Right lobe of liver (tissue), 6 donors: ENCODE results near the gene PRR5L. TPM values are rescaled to one million over a fixed set of nuclear protein-coding genes. Genes with fewer than 3 reads are reported as not detected.

ENCODE experiments used
- ATAC-seq, 4 donors: fragments of 200-7000 bp; cut with Tn5 transposase; one replicate each; pipeline ENCODE4 v1.9.1; 2020; ENCODE audit warnings: mild to moderate bottlenecking in 4 of 4, moderate library complexity in 4 of 4
- DNase-seq, 3 donors: peaks; one replicate each; pipeline ENCODE4 v3.0.0-alpha.2; 2020
- H3K27ac ChIP-seq, 3 donors: fragments of 200-600 bp; one replicate each; pipeline ENCODE4 v1.8.0; 2022
- H3K27me3 ChIP-seq, 2 donors: fragments of 200-600 bp; one replicate each; pipeline ENCODE4 v1.8.0; 2022
- H3K36me3 ChIP-seq, 4 donors: fragments of 200-600 bp; sonication (generic) in 1 of 4; one replicate each; pipeline versions ENCODE4 v1.5.1 to v1.8.0; 2017 to 2022; ENCODE audit warnings: control low read depth in 1 of 4
- H3K4me1 ChIP-seq, 4 donors: fragments of 200-600 bp; sonication (generic) in 1 of 4; one replicate each; pipeline versions ENCODE4 v1.5.1 to v1.8.0; 2017 to 2022; ENCODE audit warnings: control low read depth in 1 of 4
- H3K4me3 ChIP-seq, 3 donors: fragments of 200-600 bp; one replicate each; pipeline ENCODE4 v1.8.0; 2022
- H3K9me3 ChIP-seq, 4 donors: fragments of 200-600 bp; sonication (generic) in 1 of 4; one replicate each; pipeline versions ENCODE4 v1.5.1 to v1.8.0; 2017 to 2022; ENCODE audit warnings: control low read depth in 1 of 4
- CTCF ChIP-seq, 4 donors: fragments of 200-600 bp in 3 of 4; fragments of 450-650 bp in 1 of 4; IDR thresholded peaks; one replicate each; pipeline versions ENCODE4 v1.5.1 to v1.8.0; 2016 to 2022; ENCODE audit warnings: antibody characterized with exemption in 4 of 4, mild to moderate bottlenecking in 2 of 4
- POLR2A ChIP-seq: fragments of 450-650 bp; IDR thresholded peaks from one replicate; pipeline ENCODE4 v1.6.1; 2017; ENCODE audit warnings: antibody characterized with exemption, mild to moderate bottlenecking
- WGBS: methylation state at CpG from one replicate; pipeline ENCODE4 v1.1.6; 2018; ENCODE audit warnings: low coverage, low lambda C conversion rate; ENCODE audit not compliant: insufficient coverage; ENCODE audit errors: missing lambda C conversion rate; 5-methylcytosine and 5-hydroxymethylcytosine counted together
- intact Hi-C, 2 donors: fragments of 100-400 bp; cut with DNase I; formaldehyde crosslinking; loops; one replicate each; pipeline versions ENCODE4 v1.11.2 to v1.14.1; 2022
- total RNA-seq, 6 experiments: library from RNA; depleted of rRNA in 2 of 6; stranded (reverse); fragments of >200 nt in 2 of 6; fragmentation: NEBNext Ultra II Directional in 3 of 6; extraction: Animal tissue kit (Norgen Biotek cat#: 25700) in 3 of 6; gene quantifications; one replicate each; pipeline versions ENCODE4 v1.1.0 to v1.2.4, GENCODE V29; 2016 to 2023
- donor health status: DM: no; HTN: yes; CAD: no.
- donor health status: DM: no; HTN: no; CAD: no.
- donor health status: DM: no; HTN: no; CAD: no.
- donor health status: DM: no; HTN: yes; CAD: no.
- donor health status: DM: no; HTN: yes; CAD: no.

The PRR5L gene
- total RNA-seq, 6 experiments from 2014 or later: 2.2 to 4.5 (median 2.3) TPM

DNA sequence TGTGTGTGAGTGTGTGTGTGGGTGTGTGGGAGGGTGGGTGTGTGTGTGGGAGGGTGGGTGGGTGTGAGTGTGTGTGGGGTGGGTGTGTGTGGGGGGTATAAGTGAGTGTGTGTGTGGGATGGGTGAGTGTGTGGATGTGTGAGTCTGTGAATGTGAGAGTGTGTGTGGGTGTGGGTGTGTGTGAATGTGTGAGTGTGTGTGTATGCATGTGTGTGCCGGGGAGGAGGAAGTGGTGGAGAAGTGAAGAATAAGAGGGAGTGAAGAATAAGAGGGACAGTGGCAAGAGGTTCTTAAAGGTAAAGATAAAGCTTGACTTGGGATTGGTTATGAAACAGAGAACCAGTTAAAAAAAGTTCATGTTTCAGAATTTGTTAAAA is 54.0 kb downstream of the PRR5L start:
- DNase-seq: no peak
- no peaks in the 10 kb centered on the region for H3K36me3 ChIP-seq
- H3K9me3 ChIP-seq: no peaks in the 10 kb centered on the region
- no peaks in the 10 kb centered on the region for H3K4me1 ChIP-seq
- H3K27me3 ChIP-seq: no peaks in the 10 kb centered on the region
- H3K4me3 ChIP-seq: no peak overlapping the region
- H3K27ac ChIP-seq: no peak overlapping the region
- no peak for ATAC-seq
- no peak for TF ChIP-seq POLR2A
- TF ChIP-seq CTCF (IDR thresholded peaks at IDR 0.05): no peak
- 50% methylated on average over 1 of the region's 1 CpG for WGBS
- intact Hi-C loops: no loop called here

DNA sequence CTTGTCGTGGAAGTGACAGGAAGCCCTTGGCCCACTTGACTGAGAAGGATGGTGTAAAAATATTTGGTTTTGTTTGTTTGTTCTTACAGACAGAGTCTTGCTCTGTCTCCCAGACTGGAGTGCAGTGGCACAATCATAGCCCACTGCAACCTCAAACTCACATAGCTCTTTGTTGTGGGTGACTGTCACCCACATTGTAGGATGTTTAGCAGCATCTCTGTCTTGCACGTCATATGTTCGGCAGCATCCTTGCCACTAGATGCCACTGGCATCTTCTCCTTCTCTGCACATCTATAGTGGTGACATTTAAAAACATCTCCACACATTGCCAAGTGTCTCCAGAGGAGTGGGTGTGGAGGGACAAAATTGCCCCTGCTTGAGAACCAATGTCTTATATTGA is 56.8 kb downstream of the PRR5L start:
- no peaks in the 10 kb centered on the region for H3K9me3 ChIP-seq
- no peak for TF ChIP-seq POLR2A
- TF ChIP-seq CTCF (IDR thresholded peaks at IDR 0.05): no peak
- H3K36me3 ChIP-seq: no peaks in the 10 kb centered on the region
- no peak overlapping the region for H3K4me3 ChIP-seq
- DNase-seq (no peak), ATAC-seq (peak; percentile 16 to 52 (median 32))
- WGBS: 58% methylated on average over 3 of the region's 3 CpGs
- no peaks in the 10 kb centered on the region for H3K27me3 ChIP-seq
- H3K4me1 ChIP-seq: no peaks in the 10 kb centered on the region
- intact Hi-C loops: no loop called here
- H3K27ac ChIP-seq: no peak overlapping the region

DNA sequence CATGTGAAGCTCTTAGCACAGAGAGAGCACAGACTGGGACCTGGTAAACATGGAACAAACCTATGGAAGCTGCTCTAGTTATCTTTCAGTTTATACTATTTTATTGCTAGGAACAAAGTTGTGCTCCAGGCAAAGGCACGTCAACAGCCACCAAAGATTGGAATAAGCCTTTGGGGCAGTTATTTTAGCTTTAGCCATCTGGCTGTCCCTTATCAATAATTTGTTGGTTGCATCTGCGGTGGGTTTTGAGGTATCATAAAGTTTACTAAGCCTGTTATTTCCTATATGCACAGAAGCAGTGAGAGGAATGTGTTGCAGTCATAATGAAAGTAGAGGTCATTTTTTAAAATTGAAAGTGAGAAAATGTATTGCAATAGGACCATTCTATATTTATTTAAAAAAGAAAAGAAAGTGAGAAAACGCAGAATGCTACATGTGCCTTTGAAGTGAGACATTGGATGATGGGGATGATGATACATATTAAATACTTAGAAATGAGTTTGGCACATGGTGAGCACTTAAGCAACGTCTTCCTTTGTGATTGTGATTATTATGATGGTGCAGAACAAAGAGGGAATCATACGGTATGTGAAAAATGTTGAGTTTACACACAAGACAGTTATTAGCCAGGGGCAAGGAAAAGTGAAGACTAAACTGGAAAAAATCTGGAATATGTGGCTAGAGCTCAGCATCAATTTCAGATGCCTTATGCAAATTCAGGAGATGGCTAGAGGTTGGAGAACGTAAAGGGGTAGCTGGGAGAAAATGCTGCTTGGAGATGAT is 58.3 kb downstream of the PRR5L start:
- H3K4me3 ChIP-seq: no peak overlapping the region
- no peak overlapping the region for H3K27ac ChIP-seq
- no peaks in the 10 kb centered on the region for H3K4me1 ChIP-seq
- ATAC-seq: no peak
- no peaks in the 10 kb centered on the region for H3K36me3 ChIP-seq
- no peaks in the 10 kb centered on the region for H3K9me3 ChIP-seq
- no peak for TF ChIP-seq CTCF (IDR thresholded peaks at IDR 0.05)
- TF ChIP-seq POLR2A: no peak
- 43% methylated on average over 6 of the region's 6 CpGs for WGBS
- H3K27me3 ChIP-seq: no peaks in the 10 kb centered on the region
- DNase-seq: no peak
- intact Hi-C loops: no loop called here

DNA sequence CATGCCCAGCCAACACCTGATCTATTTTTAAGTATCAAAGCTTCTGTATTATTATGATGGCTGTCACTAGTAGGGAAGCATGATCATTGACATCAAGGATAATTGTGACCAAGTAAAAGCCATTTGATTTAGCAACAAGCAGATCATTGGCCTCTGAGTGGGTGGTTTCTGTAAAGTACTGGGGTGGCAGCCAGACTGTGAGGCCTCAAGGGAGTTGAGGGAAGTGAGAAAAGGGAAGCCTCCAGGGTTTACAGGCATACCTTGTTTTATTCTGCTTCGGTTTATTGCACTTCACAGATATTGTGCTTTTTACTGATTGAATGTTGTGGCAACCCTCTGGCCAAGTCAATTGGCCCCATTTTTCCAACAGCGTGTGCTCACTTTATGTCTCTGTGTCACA is 60.1 kb downstream of the PRR5L start:
- intact Hi-C loops: no loop called here
- H3K4me1 ChIP-seq: no peaks in the 10 kb centered on the region
- no peaks in the 10 kb centered on the region for H3K9me3 ChIP-seq
- H3K27ac ChIP-seq: no peak overlapping the region
- H3K36me3 ChIP-seq: no peaks in the 10 kb centered on the region
- peak in 3 of 4 donors; percentile 20 to 72 (median 69) for ATAC-seq
- DNase-seq: no peak
- WGBS: 75% methylated on average over 2 of the region's 2 CpGs
- H3K4me3 ChIP-seq: no peak overlapping the region
- TF ChIP-seq POLR2A (no peak), CTCF (IDR thresholded peaks at IDR 0.05) (no peak)
- H3K27me3 ChIP-seq: no peaks in the 10 kb centered on the region
